Suprapubic skin (tissue), 4 donors: ENCODE results near the gene ALKBH8. TPM values are rescaled to one million over a fixed set of nuclear protein-coding genes. Genes with fewer than 3 reads are reported as not detected.
"Not testable (repeated sequence)": the region's sequence is repeated elsewhere in the genome, so short reads cannot be mapped to it uniquely, and the experiment has no call there.

Source experiments
- DNase-seq, 2 donors: peaks; one replicate each; pipeline ENCODE4 v3.0.0-alpha.2; 2019; ENCODE audit warnings: low spot score in 2 of 2
- H3K27ac ChIP-seq: fragments of 200-600 bp; sonication (generic); one replicate; pipeline ENCODE4 v1.5.1; 2019
- H3K27me3 ChIP-seq: fragments of 200-600 bp; sonication (generic); one replicate; pipeline ENCODE4 v1.5.1; 2019
- H3K36me3 ChIP-seq: fragments of 200-600 bp; sonication (generic); one replicate; pipeline ENCODE4 v1.5.1; 2019
- H3K4me1 ChIP-seq: fragments of 200-600 bp; sonication (generic); one replicate; pipeline ENCODE4 v1.5.1; 2019
- H3K4me3 ChIP-seq: fragments of 200-600 bp; sonication (generic); one replicate; pipeline ENCODE4 v1.5.1; 2019; ENCODE audit warnings: mild to moderate bottlenecking
- H3K9me3 ChIP-seq: fragments of 200-600 bp; sonication (generic); one replicate; pipeline ENCODE4 v1.5.1; 2019
- EP300 ChIP-seq: sonication (generic); formaldehyde crosslinking; IDR thresholded peaks from one replicate; pipeline ENCODE4 v1.6.1; 2017; ENCODE audit warnings: antibody characterized with exemption
- POLR2A ChIP-seq, 2 donors: fragments of 450-650 bp; IDR thresholded peaks; one replicate each; pipeline ENCODE4 v1.6.1; 2017; ENCODE audit warnings: antibody characterized with exemption in 2 of 2, mild to moderate bottlenecking in 2 of 2, moderate library complexity in 2 of 2
- POLR2AphosphoS5 ChIP-seq, 3 donors: sonication (generic); formaldehyde crosslinking; IDR thresholded peaks; one replicate each; pipeline ENCODE4 v1.6.1; 2017; ENCODE audit warnings: antibody characterized with exemption in 3 of 3
- WGBS: methylation state at CpG from one replicate; pipeline ENCODE4 v1.1.5; 2018; 5-methylcytosine and 5-hydroxymethylcytosine counted together
- total RNA-seq, 4 donors: library from RNA; depleted of rRNA; stranded (reverse); fragments of >200 nt; gene quantifications; one replicate each; pipeline ENCODE4 v1.1.0, GENCODE V29; 2016
- TF ChIP-seq, protein P1 (sequence below), 2 donors: fragments of 200-600 bp in 1 of 2; fragments of 450-650 bp in 1 of 2; sonication (generic) in 1 of 2; IDR thresholded peaks; one replicate each; pipeline ENCODE4 v1.5.1; 2016 to 2019; ENCODE audit warnings: antibody characterized with exemption in 2 of 2, mild to moderate bottlenecking in 1 of 2, moderate library complexity in 1 of 2

ALKBH8 gene
- total RNA-seq, 4 donors from 2014 or later: 2.0 to 6.8 (median 5.6) TPM

DNA sequence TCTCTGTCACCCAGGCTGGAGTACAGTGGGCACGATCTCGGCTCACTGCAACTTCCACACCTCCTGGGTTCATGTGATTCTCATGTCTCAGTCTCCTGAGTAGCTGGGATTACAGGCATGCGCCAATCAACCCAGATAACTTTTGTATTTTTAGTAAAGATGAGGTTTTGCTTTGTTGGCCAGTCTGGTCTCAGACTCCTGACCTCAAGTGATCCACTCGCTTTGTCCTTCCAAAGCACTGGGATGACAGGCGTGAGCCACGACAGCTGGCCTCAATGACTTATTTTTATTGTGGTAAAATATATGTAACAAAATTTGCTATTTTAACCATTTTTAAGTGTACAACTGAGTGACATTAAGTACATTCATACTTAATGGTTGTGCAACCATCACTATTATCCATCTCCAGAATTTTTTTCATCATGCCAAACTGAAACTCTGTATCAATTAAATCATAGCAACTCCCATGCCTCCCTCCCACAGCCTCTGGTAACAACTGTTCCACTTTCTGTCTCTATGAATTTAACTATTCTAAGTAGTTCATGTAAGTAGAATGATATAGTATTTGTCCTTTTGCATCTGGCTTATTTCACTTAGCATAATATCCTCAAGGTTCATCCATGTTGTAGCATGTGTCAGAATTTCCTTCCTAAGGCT lies 57.2 kb downstream of the ALKBH8 start:
- H3K9me3 ChIP-seq: no peaks in the 10 kb centered on the region
- no peak for DNase-seq
- H3K4me3 ChIP-seq: no peak overlapping the region
- TF ChIP-seq POLR2A (IDR thresholded peaks at IDR 0.05) (no peak), EP300 (no peak), POLR2AphosphoS5 (IDR thresholded peaks at IDR 0.05) (no peak)
- TF ChIP-seq, protein P1, sequence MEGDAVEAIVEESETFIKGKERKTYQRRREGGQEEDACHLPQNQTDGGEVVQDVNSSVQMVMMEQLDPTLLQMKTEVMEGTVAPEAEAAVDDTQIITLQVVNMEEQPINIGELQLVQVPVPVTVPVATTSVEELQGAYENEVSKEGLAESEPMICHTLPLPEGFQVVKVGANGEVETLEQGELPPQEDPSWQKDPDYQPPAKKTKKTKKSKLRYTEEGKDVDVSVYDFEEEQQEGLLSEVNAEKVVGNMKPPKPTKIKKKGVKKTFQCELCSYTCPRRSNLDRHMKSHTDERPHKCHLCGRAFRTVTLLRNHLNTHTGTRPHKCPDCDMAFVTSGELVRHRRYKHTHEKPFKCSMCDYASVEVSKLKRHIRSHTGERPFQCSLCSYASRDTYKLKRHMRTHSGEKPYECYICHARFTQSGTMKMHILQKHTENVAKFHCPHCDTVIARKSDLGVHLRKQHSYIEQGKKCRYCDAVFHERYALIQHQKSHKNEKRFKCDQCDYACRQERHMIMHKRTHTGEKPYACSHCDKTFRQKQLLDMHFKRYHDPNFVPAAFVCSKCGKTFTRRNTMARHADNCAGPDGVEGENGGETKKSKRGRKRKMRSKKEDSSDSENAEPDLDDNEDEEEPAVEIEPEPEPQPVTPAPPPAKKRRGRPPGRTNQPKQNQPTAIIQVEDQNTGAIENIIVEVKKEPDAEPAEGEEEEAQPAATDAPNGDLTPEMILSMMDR (IDR thresholded peaks at IDR 0.05): no peak
- no peak overlapping the region for H3K27ac ChIP-seq
- no peaks in the 10 kb centered on the region for H3K4me1 ChIP-seq
- H3K36me3 ChIP-seq: peaks cover 18% of the 10 kb centered on the region
- 97% methylated on average over 6 of the region's 6 CpGs for WGBS
- H3K27me3 ChIP-seq: no peaks in the 10 kb centered on the region

DNA sequence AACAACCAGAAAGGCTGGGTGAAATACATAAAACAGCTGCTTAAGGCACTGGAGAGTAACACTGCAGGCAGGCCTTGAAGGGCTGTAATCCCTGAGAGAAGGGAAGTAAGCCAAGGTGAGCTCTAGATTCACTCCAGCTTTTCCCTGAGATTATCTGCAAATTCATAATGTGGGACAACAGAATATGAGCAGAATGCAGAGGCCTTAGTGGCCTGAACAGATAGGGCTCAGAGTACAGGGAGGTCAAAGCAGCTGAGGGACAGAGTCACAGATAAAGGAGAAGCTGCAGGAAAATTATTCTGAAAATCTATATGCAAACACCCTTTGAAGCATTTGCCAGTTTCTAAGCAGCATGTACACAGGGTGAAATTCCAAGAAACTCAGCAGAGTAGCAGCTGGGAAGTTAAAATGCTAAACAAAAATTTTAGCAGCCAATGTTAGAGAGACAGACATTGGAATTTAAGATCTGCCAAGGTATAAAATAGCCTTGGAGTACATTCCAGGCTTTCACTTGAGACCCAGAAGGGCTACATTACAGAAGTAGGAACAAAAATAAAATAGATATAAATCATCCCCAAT lies 59.8 kb downstream of the ALKBH8 start:
- TF ChIP-seq, protein P1 (IDR thresholded peaks at IDR 0.05): no peak
- TF ChIP-seq EP300: no peak
- TF ChIP-seq POLR2AphosphoS5 (IDR thresholded peaks at IDR 0.05): no peak
- no peak for TF ChIP-seq POLR2A (IDR thresholded peaks at IDR 0.05)
- no peaks in the 10 kb centered on the region for H3K4me1 ChIP-seq
- peaks cover 26% of the 10 kb centered on the region for H3K36me3 ChIP-seq
- H3K27me3 ChIP-seq: no peaks in the 10 kb centered on the region
- H3K9me3 ChIP-seq: no peaks in the 10 kb centered on the region
- no peak overlapping the region for H3K4me3 ChIP-seq
- H3K27ac ChIP-seq: no peak overlapping the region
- no peak for DNase-seq

DNA sequence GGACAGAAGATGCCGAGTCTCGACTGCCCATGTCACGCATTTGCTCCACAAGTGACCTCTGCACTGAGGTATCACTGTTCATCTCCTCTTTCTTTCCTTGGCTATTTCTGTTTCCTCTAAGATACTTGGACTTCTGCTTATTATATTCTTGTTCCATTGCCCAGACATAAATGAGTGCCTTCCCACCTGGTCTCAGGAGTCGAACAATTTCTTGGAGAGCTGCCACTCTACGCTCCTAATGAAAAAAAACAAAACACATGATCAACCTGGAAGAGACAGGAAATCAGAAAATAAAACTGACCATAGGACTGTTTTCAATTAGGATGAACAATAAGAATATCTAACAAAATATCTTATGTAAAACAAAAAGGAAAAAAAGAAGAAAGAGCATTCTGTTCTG lies 60.6 kb downstream of the ALKBH8 start:
- DNase-seq: no peak
- TF ChIP-seq EP300 (no peak), POLR2AphosphoS5 (IDR thresholded peaks at IDR 0.05) (no peak), POLR2A (IDR thresholded peaks at IDR 0.05) (no peak)
- TF ChIP-seq, protein P1 (IDR thresholded peaks at IDR 0.05): no peak
- H3K27ac ChIP-seq: no peak overlapping the region
- H3K4me3 ChIP-seq: no peak overlapping the region
- H3K27me3 ChIP-seq: no peaks in the 10 kb centered on the region
- whole genome bisulfite sequencing: 87% methylated on average over 5 of the region's 5 CpGs
- H3K9me3 ChIP-seq: no peaks in the 10 kb centered on the region
- peaks cover 23% of the 10 kb centered on the region for H3K36me3 ChIP-seq
- no peaks in the 10 kb centered on the region for H3K4me1 ChIP-seq

DNA sequence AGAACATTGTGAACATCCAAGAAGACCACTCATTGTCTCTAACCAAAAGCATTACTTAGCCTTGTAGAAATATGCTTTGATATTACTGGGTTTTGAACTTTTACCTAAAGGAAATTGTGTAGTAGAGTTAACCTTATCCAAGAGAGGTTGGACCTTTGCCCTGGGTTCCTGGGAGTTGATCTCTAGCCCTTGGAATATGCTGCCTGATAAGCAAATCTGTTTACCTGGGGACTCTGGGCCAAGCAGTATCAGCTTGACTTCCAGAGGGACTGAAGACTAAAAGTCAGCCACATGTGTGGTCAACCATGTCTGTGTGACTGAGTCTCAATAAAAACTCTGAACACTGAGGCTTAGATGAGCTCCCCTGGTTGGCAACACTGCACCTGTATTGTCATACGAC lies 63.8 kb downstream of the ALKBH8 start:
- Histone ChIP-seq H3K4me3 (no peak overlapping the region), H3K4me1 (no peaks in the 10 kb centered on the region), H3K9me3 (no peaks in the 10 kb centered on the region), H3K27me3 (no peaks in the 10 kb centered on the region), H3K27ac (no peak overlapping the region), H3K36me3 (peaks cover 19% of the 10 kb centered on the region)
- DNase-seq: no peak
- TF ChIP-seq POLR2A (IDR thresholded peaks at IDR 0.05) (no peak), EP300 (no peak)
- TF ChIP-seq, protein P1 (IDR thresholded peaks at IDR 0.05): no peak
- WGBS: 100% methylated on average over 1 of the region's 1 CpG

DNA sequence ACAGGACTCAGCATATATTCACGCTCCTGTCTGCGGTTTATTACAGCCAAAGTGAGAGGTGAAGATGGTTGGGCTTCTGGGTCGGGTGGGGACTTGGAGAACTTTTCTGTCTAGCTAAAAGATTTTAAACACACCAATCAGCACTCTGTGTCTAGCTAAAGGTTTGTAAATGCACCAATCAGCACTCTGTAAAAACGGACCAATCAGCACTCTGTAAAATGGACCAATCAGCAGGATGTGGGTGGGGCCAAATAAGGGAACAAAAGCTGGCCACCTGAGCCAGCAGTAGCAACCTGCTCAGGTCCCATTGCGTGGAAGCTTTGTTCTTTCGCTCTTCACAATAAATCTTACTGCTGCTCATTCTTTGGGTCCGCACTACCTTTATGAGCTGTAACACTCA lies 68.2 kb downstream of the ALKBH8 start:
- not testable (repeated sequence) for H3K27ac ChIP-seq, H3K4me1 ChIP-seq, H3K4me3 ChIP-seq, DNase-seq, H3K36me3 ChIP-seq, H3K9me3 ChIP-seq, H3K27me3 ChIP-seq
- 98% methylated on average over 7 of the region's 7 CpGs for WGBS

DNA sequence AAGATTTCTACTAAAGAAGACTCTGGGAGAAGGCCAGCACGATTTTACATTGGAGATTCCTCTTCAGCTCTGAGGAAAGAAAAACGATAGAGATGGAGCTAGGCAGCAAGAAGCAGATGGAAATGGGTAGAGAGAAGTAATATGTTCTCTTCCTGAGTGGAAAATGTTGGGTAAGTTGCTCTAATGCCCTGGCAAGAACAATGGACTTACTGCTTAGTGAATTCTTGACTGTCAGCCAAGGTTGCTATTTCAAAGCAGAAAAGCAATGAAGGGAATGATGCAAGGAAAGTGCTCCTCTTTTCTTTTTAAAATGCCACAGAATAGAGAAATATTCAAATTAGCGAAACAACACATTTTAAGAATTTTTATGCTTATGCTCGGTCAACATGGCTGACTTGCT lies 69.5 kb downstream of the ALKBH8 start:
- Histone ChIP-seq H3K9me3 (no peaks in the 10 kb centered on the region), H3K4me1 (peaks cover 3% of the 10 kb centered on the region), H3K4me3 (no peak overlapping the region), H3K27me3 (no peaks in the 10 kb centered on the region), H3K36me3 (no peaks in the 10 kb centered on the region), H3K27ac (no peak overlapping the region)
- WGBS: 59% methylated on average over 4 of the region's 4 CpGs
- TF ChIP-seq, protein P1 (IDR thresholded peaks at IDR 0.05): no peak
- TF ChIP-seq POLR2AphosphoS5 (IDR thresholded peaks at IDR 0.05): no peak
- no peak for TF ChIP-seq POLR2A (IDR thresholded peaks at IDR 0.05)
- no peak for TF ChIP-seq EP300
- no peak for DNase-seq
